Lower leg skin (tissue), 4 donors: ENCODE data around the gene FGF12. TPM values are rescaled to one million over a fixed set of nuclear protein-coding genes. Genes with fewer than 3 reads are reported as not detected.

Experiments
- DNase-seq, 2 donors: peaks; one replicate each; pipeline ENCODE4 v3.0.0-alpha.2; 2019; ENCODE audit warnings: low spot score in 2 of 2
- H3K4me3 ChIP-seq: fragments of 200-600 bp; sonication (generic); 2 replicates; pipeline ENCODE4 v1.5.1; 2017; ENCODE audit warnings: mild to moderate bottlenecking, low read depth; ENCODE audit not compliant: poor library complexity, severe bottlenecking
- CTCF ChIP-seq, 3 donors: fragments of 450-650 bp; IDR thresholded peaks; one replicate each; pipeline ENCODE4 v1.5.1; 2016; ENCODE audit warnings: antibody characterized with exemption in 3 of 3, mild to moderate bottlenecking in 3 of 3, moderate library complexity in 2 of 3
- POLR2A ChIP-seq, 2 donors: fragments of 450-650 bp; IDR thresholded peaks; one replicate each; pipeline ENCODE4 v1.6.1; 2016 to 2017; ENCODE audit warnings: antibody characterized with exemption in 2 of 2, mild to moderate bottlenecking in 1 of 2, moderate library complexity in 1 of 2
- WGBS, 2 donors: methylation state at CpG; one replicate each; pipeline ENCODE4 v1.1.5; 2018; 5-methylcytosine and 5-hydroxymethylcytosine counted together
- intact Hi-C: fragments of 100-400 bp; cut with DNase I; formaldehyde crosslinking; loops from one replicate; pipeline ENCODE4 v1.15.0; 2023; ENCODE audit warnings: low total_unique reads
- total RNA-seq, 4 donors: library from RNA; depleted of rRNA; stranded (reverse); fragments of >200 nt; gene quantifications; one replicate each; pipeline ENCODE4 v1.1.0, GENCODE V29; 2016

FGF12 gene
- total RNA-seq, 4 donors from 2014 or later = 0.05 to 0.45 (median 0.19) TPM; not detected in 1

GRCh38 chr3:192092388-192093005 is 634.8 kb downstream of the FGF12 start:
- no peak for TF ChIP-seq POLR2A (IDR thresholded peaks at IDR 0.05)
- no peak for TF ChIP-seq CTCF (IDR thresholded peaks at IDR 0.05)
- no peak for DNase-seq
- intact Hi-C loops = no loop called here
- WGBS, 2 donors = 83 to 100% methylated on average over 1 of the region's 1 CpG
- H3K4me3 ChIP-seq = no peak overlapping the region

- TF ChIP-seq POLR2A (IDR thresholded peaks at IDR 0.05) (no peak), CTCF (IDR thresholded peaks at IDR 0.05) (no peak)
- 50 to 58% methylated on average over 1 of the region's 1 CpG for WGBS, 2 donors
- no peak for DNase-seq
- intact Hi-C loops = no loop called here
- H3K4me3 ChIP-seq = no peak overlapping the region
Observed at GRCh38 chr3:192091831-192092230, 635.5 kb downstream of the FGF12 start.

GRCh38 chr3:192090586-192090985 is 636.8 kb downstream of the FGF12 start:
- H3K4me3 ChIP-seq = no peak overlapping the region
- DNase-seq = no peak
- intact Hi-C loops = no loop called here
- TF ChIP-seq POLR2A (IDR thresholded peaks at IDR 0.05) = no peak

Other genes with a start within 250 kb of the FGF12 start
- 10 to 100 TPM in 1 of 4 donors, 1 to 10 TPM in 3; 7.9 to 11.8 (median 8.6) TPM for gene MB21D2, start 190.3 kb upstream of the FGF12 start, total RNA-seq